Osteoblast (primary cell): Measurements from ENCODE around the gene ITPA. TPM values are rescaled to one million over a fixed set of nuclear protein-coding genes. Genes with fewer than 3 reads are reported as not detected.

Source experiments
- DNase-seq: peaks from one replicate; pipeline ENCODE4 v3.0.0; 2011; ENCODE audit warnings: low spot score, mixed read lengths; ENCODE audit not compliant: insufficient read length; ENCODE audit errors: missing footprints
- H2AFZ ChIP-seq: 2 replicates; pipeline ENCODE4 v1.6.0; 2011; ENCODE audit warnings: mild to moderate bottlenecking, low read length
- H3K27ac ChIP-seq: 2 replicates; pipeline ENCODE4 v1.5.1; 2011; ENCODE audit warnings: mild to moderate bottlenecking, low read depth, low read length, moderate library complexity
- H3K27me3 ChIP-seq: 2 replicates; pipeline ENCODE4 v1.6.0; 2012; ENCODE audit warnings: mild to moderate bottlenecking, control low read depth, inconsistent platforms, low read length, moderate library complexity; ENCODE audit not compliant: insufficient read depth
- H3K36me3 ChIP-seq: 2 replicates; pipeline ENCODE4 v1.5.1; 2011; ENCODE audit warnings: mild to moderate bottlenecking, low read length, control low read depth, moderate library complexity; ENCODE audit not compliant: insufficient read depth
- H3K4me1 ChIP-seq: 2 replicates; pipeline ENCODE4 v1.5.1; 2011; ENCODE audit warnings: mild to moderate bottlenecking, low read length, control low read depth, moderate library complexity; ENCODE audit not compliant: insufficient read depth
- H3K4me2 ChIP-seq: 2 replicates; pipeline ENCODE4 v1.6.0; 2011; ENCODE audit warnings: mild to moderate bottlenecking, low read length; ENCODE audit not compliant: insufficient read depth
- H3K4me3 ChIP-seq: fragments of 200-600 bp; sonication (generic); 3 replicates; pipeline ENCODE4 v1.5.1; 2012; ENCODE audit warnings: mild to moderate bottlenecking, low read length, inconsistent platforms; ENCODE audit not compliant: insufficient read depth
- H3K79me2 ChIP-seq: 2 replicates; pipeline ENCODE4 v1.6.0; 2012; ENCODE audit warnings: mild to moderate bottlenecking, low read length, control low read depth, inconsistent platforms; ENCODE audit not compliant: insufficient read depth
- H3K9me3 ChIP-seq: 2 replicates; pipeline ENCODE4 v1.5.1; 2011; ENCODE audit warnings: low read depth, low read length, control low read depth
- H4K20me1 ChIP-seq: 2 replicates; pipeline ENCODE4 v1.6.0; 2012; ENCODE audit warnings: mild to moderate bottlenecking, low read length, control low read depth; ENCODE audit not compliant: insufficient read depth
- CTCF ChIP-seq: IDR thresholded peaks from 2 replicates; pipeline ENCODE4 v1.5.1; 2011; ENCODE audit warnings: mild to moderate bottlenecking, low read depth, low read length, moderate library complexity; ENCODE audit errors: extremely low read depth
- total RNA-seq: library from RNA; depleted of rRNA; stranded (reverse); fragments of >200 nt; gene quantifications from 2 replicates; pipeline ENCODE4 v1.2.3, GENCODE V29; 2012

Gene ITPA
- total RNA-seq, 1 donor = 34.0 TPM

DNA sequence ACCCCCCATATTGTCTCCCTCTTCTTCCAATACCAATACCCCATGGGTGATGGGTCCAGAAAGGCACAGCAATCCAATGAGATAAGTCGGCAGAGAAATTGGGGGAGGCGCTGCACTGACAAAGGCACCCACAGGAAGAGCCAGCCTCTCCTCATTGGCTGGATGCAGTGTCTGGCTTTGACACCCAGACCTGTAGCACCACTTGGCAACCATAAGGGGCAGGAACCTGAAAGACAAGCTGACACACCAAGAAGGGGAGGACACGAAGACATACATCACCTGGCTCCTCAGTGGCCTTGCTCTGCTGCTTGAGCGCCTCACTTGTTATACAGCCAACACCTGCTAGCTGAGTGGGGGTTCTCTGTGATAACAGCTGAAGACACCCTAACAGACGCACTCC, 49.1 kb downstream of the ITPA start:
- Histone ChIP-seq H2AFZ (no peak overlapping the region), H3K9me3 (no peaks in the 10 kb centered on the region), H3K36me3 (peaks cover 48% of the 10 kb centered on the region), H3K27ac (no peak overlapping the region), H3K4me1 (peaks cover 4% of the 10 kb centered on the region), H3K4me3 (no peak overlapping the region), H3K79me2 (no peaks in the 10 kb centered on the region), H3K27me3 (no peaks in the 10 kb centered on the region), H4K20me1 (no peaks in the 10 kb centered on the region), H3K4me2 (no peak overlapping the region)
- TF ChIP-seq CTCF = no peak
- no peak for DNase-seq

DNA sequence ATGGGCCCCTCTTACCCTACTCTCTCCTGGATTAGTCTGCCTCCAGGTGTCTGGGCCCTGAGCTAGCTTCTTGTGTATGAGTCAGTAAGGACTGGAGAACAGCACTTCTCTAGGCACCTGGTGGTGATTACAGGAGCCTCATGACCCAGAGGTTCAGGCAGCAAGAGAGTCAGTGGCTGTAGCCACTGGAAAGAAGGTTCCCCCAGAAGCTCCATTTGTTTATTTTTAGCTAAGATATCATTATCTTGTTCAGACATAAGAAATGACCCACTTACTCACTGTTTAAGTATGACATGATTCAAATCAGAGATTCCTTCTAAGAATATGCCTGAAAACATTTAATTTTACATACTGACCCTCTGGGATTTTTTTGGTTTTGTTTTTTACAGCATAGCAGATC, 53.3 kb downstream of the ITPA start:
- H3K4me1 ChIP-seq = peaks cover 4% of the 10 kb centered on the region
- H3K4me3 ChIP-seq = no peak overlapping the region
- TF ChIP-seq CTCF = no peak
- peaks cover 31% of the 10 kb centered on the region for H3K36me3 ChIP-seq
- peak; percentile 90 for DNase-seq
- H3K4me2 ChIP-seq = no peak overlapping the region
- H3K9me3 ChIP-seq = no peaks in the 10 kb centered on the region
- no peaks in the 10 kb centered on the region for H3K27me3 ChIP-seq
- H2AFZ ChIP-seq = no peak overlapping the region
- H3K27ac ChIP-seq = no peak overlapping the region
- H4K20me1 ChIP-seq = no peaks in the 10 kb centered on the region
- H3K79me2 ChIP-seq = no peaks in the 10 kb centered on the region

DNA sequence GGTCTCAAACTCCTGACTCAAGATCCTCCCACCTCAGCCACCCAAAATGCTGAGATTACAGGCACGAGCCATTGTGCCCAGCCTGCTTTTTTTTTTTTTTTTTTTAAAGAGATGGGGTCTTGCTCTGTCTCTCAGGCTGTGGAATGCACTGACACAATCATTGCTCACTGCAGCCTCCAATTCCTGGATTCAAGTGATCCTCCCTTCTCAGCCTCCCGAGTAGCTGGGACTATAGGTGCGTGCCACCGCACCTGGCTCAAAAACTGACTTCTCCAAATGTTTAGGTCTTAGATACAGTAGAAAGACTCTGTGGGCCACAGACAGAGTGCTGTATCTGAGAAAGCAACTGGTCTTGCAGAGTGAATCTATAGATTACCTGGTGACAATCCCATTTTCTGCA, 60.8 kb downstream of the ITPA start:
- Histone ChIP-seq H4K20me1 (no peaks in the 10 kb centered on the region), H3K36me3 (peaks cover 17% of the 10 kb centered on the region), H3K9me3 (no peaks in the 10 kb centered on the region), H2AFZ (no peak overlapping the region), H3K79me2 (no peaks in the 10 kb centered on the region), H3K4me1 (no peaks in the 10 kb centered on the region), H3K4me3 (no peak overlapping the region), H3K4me2 (no peak overlapping the region), H3K27me3 (no peaks in the 10 kb centered on the region), H3K27ac (no peak overlapping the region)
- DNase-seq = no peak
- no peak for TF ChIP-seq CTCF

GRCh38 chr20:3273371-3273770, 64.1 kb downstream of the ITPA start:
- no peak overlapping the region for H3K27ac ChIP-seq
- H3K9me3 ChIP-seq = no peaks in the 10 kb centered on the region
- no peak overlapping the region for H2AFZ ChIP-seq
- peaks cover 30% of the 10 kb centered on the region for H3K36me3 ChIP-seq
- no peak overlapping the region for H3K4me2 ChIP-seq
- no peak for TF ChIP-seq CTCF
- DNase-seq = no peak
- no peaks in the 10 kb centered on the region for H3K27me3 ChIP-seq
- H3K4me1 ChIP-seq = peaks cover 13% of the 10 kb centered on the region
- H3K79me2 ChIP-seq = no peaks in the 10 kb centered on the region
- no peak overlapping the region for H3K4me3 ChIP-seq
- H4K20me1 ChIP-seq = peaks cover 11% of the 10 kb centered on the region

Other genes starting within 250 kb of the ITPA start
- 0.29 TPM in 1 of 2 replicates, not detected in the other for gene GNRH2, start 165.9 kb upstream of the ITPA start, total RNA-seq
- 20.6 and 21.0 TPM in 2 replicates for gene MRPS26, start 163.4 kb upstream of the ITPA start, total RNA-seq
- not detected in 2 replicates for gene OXT, start 137.9 kb upstream of the ITPA start, total RNA-seq
- not detected in 2 replicates for gene AVP, start 124.8 kb upstream of the ITPA start, total RNA-seq
- 8.3 and 9.4 TPM in 2 replicates for gene FASTKD5, start 49.6 kb upstream of the ITPA start, total RNA-seq
- 4.1 and 4.3 TPM in 2 replicates for gene UBOX5, start 49.6 kb upstream of the ITPA start, total RNA-seq
- gene LZTS3, start 35.9 kb upstream of the ITPA start, total RNA-seq = 2.4 and 3.6 TPM in 2 replicates
- gene DDRGK1, start 4.8 kb upstream of the ITPA start, total RNA-seq = 25.9 and 26.8 TPM in 2 replicates
- gene SLC4A11, start 29.7 kb downstream of the ITPA start, total RNA-seq = under 0.01 TPM in 2 replicates
- gene DNAAF9, start 198.2 kb downstream of the ITPA start, total RNA-seq = 10.6 and 11.2 TPM in 2 replicates